ENCODE measurements around the gene DPH5.
"Not testable (repeated sequence)": the region's sequence is repeated elsewhere in the genome, so short reads cannot be mapped to it uniquely, and the experiment has no call there.

DPH5 gene

GRCh38 chr1:100952104-100952745 is 73.4 kb downstream of the DPH5 start:
- Histone ChIP-seq H4K20me1 (ENCODE audit: insufficient read depth, low read length, poor library complexity, severe bottlenecking) (no peaks in the 10 kb centered on the region), H2AFZ (ENCODE audit: low read length) (no peak overlapping the region), H3K9ac (ENCODE audit: low read depth, low read length, poor library complexity, severe bottlenecking) (no peak overlapping the region), H3K27me3 (ENCODE audit: insufficient read depth, low read length, poor library complexity, severe bottlenecking) (no peaks in the 10 kb centered on the region), H3K79me2 (ENCODE audit: insufficient read depth, low read length) (peaks cover 3% of the 10 kb centered on the region; the same call in 1 of the 2 replicates), H3K36me3 (ENCODE audit: insufficient read depth, low read length) (peaks cover 21% of the 10 kb centered on the region), H3K4me3 (ENCODE audit: low read length, poor library complexity, severe bottlenecking) (no peak overlapping the region), H3K4me2 (ENCODE audit: low read depth, low read length, poor library complexity, severe bottlenecking) (no peak overlapping the region), H3K4me1 (ENCODE audit: insufficient read depth, low read length, poor library complexity, severe bottlenecking) (peaks cover 5% of the 10 kb centered on the region), H3K9me2 (replicated peaks; ENCODE audit: low read depth, low read length) (no peaks in the 10 kb centered on the region), H3K9me3 (ENCODE audit: insufficient read depth, low read depth, low read length) (no peaks in the 10 kb centered on the region; the same call in 1 of the 2 replicates), H3F3A (ENCODE audit: low read depth) (no peaks in the 10 kb centered on the region)
- TF ChIP-seq CTCF (conservative IDR thresholded peaks at IDR 0.05; ENCODE audit: low read length) = no peak
- TF ChIP-seq EZH2phosphoT487 (IDR thresholded peaks at IDR 0.05; ENCODE audit: borderline replicate concordance) = no peak

DNA sequence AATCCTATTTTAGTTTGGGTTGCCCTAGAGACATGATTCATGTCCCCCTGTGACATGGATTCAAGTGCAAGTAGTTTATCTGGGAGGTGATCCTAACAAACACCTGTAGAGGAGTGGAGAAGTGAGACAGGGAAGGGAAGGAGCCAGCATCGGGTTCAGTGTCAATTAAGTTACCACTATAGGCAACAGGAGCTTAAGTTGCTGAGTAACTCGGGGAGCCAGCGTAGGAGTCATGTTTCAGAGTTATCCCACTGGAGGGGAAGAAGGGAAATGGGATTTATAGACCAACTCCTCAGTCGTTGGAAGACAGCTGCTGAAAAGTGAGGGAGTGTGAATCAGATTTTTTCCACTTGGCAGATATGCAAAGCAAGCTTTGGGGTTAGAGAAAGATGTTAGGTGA is 74.8 kb downstream of the DPH5 start:
- H3K9ac ChIP-seq (ENCODE audit: low read depth, low read length, poor library complexity, severe bottlenecking) = no peak overlapping the region
- H3K4me3 ChIP-seq (ENCODE audit: low read length, poor library complexity, severe bottlenecking) = no peak overlapping the region
- H3F3A ChIP-seq (ENCODE audit: low read depth) = no peaks in the 10 kb centered on the region
- H3K79me2 ChIP-seq (ENCODE audit: insufficient read depth, low read length) = peaks cover 3% of the 10 kb centered on the region; the same call in 1 of the 2 replicates
- no peak overlapping the region for H2AFZ ChIP-seq (ENCODE audit: low read length)
- no peak for TF ChIP-seq CTCF (conservative IDR thresholded peaks at IDR 0.05; ENCODE audit: low read length)
- TF ChIP-seq EZH2phosphoT487 (IDR thresholded peaks at IDR 0.05; ENCODE audit: borderline replicate concordance) = no peak
- peaks cover 21% of the 10 kb centered on the region for H3K36me3 ChIP-seq (ENCODE audit: insufficient read depth, low read length)
- peaks cover 5% of the 10 kb centered on the region for H3K4me1 ChIP-seq (ENCODE audit: insufficient read depth, low read length, poor library complexity, severe bottlenecking)
- peaks cover 2% of the 10 kb centered on the region; the same call in 1 of the 2 replicates for H3K9me3 ChIP-seq (ENCODE audit: insufficient read depth, low read depth, low read length)
- H3K27me3 ChIP-seq (ENCODE audit: insufficient read depth, low read length, poor library complexity, severe bottlenecking) = no peaks in the 10 kb centered on the region
- H3K9me2 ChIP-seq (replicated peaks; ENCODE audit: low read depth, low read length) = no peaks in the 10 kb centered on the region
- no peak overlapping the region for H3K4me2 ChIP-seq (ENCODE audit: low read depth, low read length, poor library complexity, severe bottlenecking)
- no peaks in the 10 kb centered on the region for H4K20me1 ChIP-seq (ENCODE audit: insufficient read depth, low read length, poor library complexity, severe bottlenecking)

DNA sequence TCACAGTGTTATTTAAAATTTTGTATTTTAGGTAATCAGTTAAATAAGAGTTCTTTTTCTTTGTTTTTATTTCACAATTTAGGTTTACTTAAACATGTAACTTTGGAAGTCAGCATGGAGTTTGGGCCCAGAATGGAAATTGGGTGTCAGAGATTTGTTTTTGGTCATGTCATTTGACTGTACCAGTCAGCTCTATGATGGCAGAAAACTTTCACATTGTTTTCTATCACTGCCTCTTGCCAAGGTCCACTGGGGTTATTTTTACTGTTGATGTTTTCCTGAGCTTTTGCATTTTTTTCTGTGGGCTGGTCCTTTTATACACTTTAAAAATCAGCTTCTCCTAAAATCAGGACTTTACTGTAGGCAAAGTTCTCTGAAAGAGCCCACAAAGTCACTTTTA is 75.2 kb downstream of the DPH5 start:
- H3K9ac ChIP-seq (ENCODE audit: low read depth, low read length, poor library complexity, severe bottlenecking) = no peak overlapping the region

DNA sequence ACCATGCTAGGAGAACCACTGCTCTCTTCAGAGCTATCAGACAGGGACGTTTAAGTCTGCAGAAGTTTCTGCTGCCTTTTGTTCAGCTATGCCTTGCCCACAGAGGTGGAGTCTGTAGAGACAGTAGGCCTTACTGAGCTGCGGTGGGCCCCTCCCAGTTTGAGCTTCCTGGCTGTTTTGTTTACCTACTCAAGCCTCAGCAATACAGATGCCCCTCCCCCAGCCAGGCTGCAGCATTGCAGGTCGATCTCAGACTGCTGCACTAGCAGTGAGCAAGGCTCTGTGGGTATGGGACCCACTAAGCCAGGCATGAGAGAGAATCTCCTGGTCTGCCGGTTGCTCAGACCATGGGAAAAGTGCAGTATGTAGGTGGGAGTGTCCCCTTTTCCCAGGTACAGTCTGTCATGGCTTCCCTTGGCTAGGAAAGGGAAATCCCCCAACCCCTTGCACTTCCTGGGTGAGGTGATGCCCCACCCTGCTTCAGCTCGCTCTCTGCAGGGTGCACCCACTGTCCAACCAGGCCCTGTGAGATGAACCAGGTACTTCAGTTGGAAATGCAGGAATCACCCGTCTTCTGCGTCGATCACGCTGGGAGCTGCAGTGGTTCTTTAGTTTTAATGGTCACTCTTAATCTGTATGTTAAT is 75.9 kb downstream of the DPH5 start:
- H3K4me3 ChIP-seq (ENCODE audit: low read length, poor library complexity, severe bottlenecking); H3F3A ChIP-seq (ENCODE audit: low read depth); H3K9me2 ChIP-seq (replicated peaks; ENCODE audit: low read depth, low read length); H3K9me3 ChIP-seq (ENCODE audit: insufficient read depth, low read depth, low read length); H3K9ac ChIP-seq (ENCODE audit: low read depth, low read length, poor library complexity, severe bottlenecking); H3K27me3 ChIP-seq (ENCODE audit: insufficient read depth, low read length, poor library complexity, severe bottlenecking); H4K20me1 ChIP-seq (ENCODE audit: insufficient read depth, low read length, poor library complexity, severe bottlenecking); H2AFZ ChIP-seq (ENCODE audit: low read length); H3K4me1 ChIP-seq (ENCODE audit: insufficient read depth, low read length, poor library complexity, severe bottlenecking); H3K79me2 ChIP-seq (ENCODE audit: insufficient read depth, low read length); H3K4me2 ChIP-seq (ENCODE audit: low read depth, low read length, poor library complexity, severe bottlenecking): not testable (repeated sequence)
- H3K36me3 ChIP-seq (ENCODE audit: insufficient read depth, low read length) = peaks cover 21% of the 10 kb centered on the region

More for the DNA sequence above, 75.2 kb downstream of the DPH5 start:
- Histone ChIP-seq H3K36me3 (ENCODE audit: insufficient read depth, low read length) (peaks cover 21% of the 10 kb centered on the region), H3K4me3 (ENCODE audit: low read length, poor library complexity, severe bottlenecking) (no peak overlapping the region), H2AFZ (ENCODE audit: low read length) (no peak overlapping the region), H3K79me2 (ENCODE audit: insufficient read depth, low read length) (peaks cover 3% of the 10 kb centered on the region; the same call in 1 of the 2 replicates), H3F3A (ENCODE audit: low read depth) (no peaks in the 10 kb centered on the region), H3K27me3 (ENCODE audit: insufficient read depth, low read length, poor library complexity, severe bottlenecking) (no peaks in the 10 kb centered on the region), H3K9me2 (replicated peaks; ENCODE audit: low read depth, low read length) (no peaks in the 10 kb centered on the region), H4K20me1 (ENCODE audit: insufficient read depth, low read length, poor library complexity, severe bottlenecking) (no peaks in the 10 kb centered on the region), H3K4me2 (ENCODE audit: low read depth, low read length, poor library complexity, severe bottlenecking) (no peak overlapping the region), H3K4me1 (ENCODE audit: insufficient read depth, low read length, poor library complexity, severe bottlenecking) (peaks cover 5% of the 10 kb centered on the region), H3K9me3 (ENCODE audit: insufficient read depth, low read depth, low read length) (peaks cover 2% of the 10 kb centered on the region; the same call in 1 of the 2 replicates)
- TF ChIP-seq CTCF (conservative IDR thresholded peaks at IDR 0.05; ENCODE audit: low read length) = no peak
- no peak for TF ChIP-seq EZH2phosphoT487 (IDR thresholded peaks at IDR 0.05; ENCODE audit: borderline replicate concordance)

DNA sequence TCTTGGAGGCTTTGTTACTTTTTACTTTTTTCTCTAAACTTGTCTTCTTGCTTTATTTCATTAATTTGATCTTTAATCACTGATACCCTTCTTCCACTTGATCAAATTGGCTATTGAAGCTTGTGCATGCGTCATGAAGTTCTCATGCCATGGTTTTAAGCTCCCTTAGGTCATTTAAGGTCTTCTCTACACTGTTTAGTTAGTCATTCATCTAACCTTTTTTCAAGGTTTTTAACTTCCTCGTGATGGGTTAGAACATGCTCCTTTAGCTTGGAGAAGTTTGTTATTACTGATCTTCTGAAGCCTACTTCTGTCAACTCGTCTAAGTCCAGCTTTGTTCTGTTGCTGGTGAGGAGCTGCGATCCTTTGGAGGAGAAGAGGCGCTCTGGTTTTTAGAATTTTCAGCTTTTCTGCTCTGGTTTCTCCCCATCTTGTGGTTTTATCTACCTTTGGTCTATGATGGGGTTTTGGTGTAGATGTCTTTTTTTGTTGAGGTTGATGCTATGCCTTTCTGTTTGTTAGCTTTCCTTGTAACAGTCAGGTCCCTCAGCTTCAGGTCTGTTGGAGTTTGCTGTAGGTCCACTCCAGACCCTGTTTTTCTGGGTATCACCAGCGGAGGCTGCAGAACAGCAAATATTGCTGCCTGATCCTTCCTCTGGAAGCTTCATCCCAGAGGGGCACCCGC is 76.7 kb downstream of the DPH5 start:
- H2AFZ ChIP-seq (ENCODE audit: low read length); H3K9me2 ChIP-seq (replicated peaks; ENCODE audit: low read depth, low read length); H3K4me1 ChIP-seq (ENCODE audit: insufficient read depth, low read length, poor library complexity, severe bottlenecking); H3F3A ChIP-seq (ENCODE audit: low read depth); H3K9me3 ChIP-seq (ENCODE audit: insufficient read depth, low read depth, low read length); H4K20me1 ChIP-seq (ENCODE audit: insufficient read depth, low read length, poor library complexity, severe bottlenecking); H3K4me2 ChIP-seq (ENCODE audit: low read depth, low read length, poor library complexity, severe bottlenecking); H3K9ac ChIP-seq (ENCODE audit: low read depth, low read length, poor library complexity, severe bottlenecking); H3K4me3 ChIP-seq (ENCODE audit: low read length, poor library complexity, severe bottlenecking); H3K79me2 ChIP-seq (ENCODE audit: insufficient read depth, low read length); H3K27me3 ChIP-seq (ENCODE audit: insufficient read depth, low read length, poor library complexity, severe bottlenecking): not testable (repeated sequence)
- H3K36me3 ChIP-seq (ENCODE audit: insufficient read depth, low read length) = peaks cover 21% of the 10 kb centered on the region
